ENCODE results near the gene MLIP.
A peak's percentile ranks its signal among the peaks of the same experiment; 100 is the strongest.

Gene MLIP, protein sequence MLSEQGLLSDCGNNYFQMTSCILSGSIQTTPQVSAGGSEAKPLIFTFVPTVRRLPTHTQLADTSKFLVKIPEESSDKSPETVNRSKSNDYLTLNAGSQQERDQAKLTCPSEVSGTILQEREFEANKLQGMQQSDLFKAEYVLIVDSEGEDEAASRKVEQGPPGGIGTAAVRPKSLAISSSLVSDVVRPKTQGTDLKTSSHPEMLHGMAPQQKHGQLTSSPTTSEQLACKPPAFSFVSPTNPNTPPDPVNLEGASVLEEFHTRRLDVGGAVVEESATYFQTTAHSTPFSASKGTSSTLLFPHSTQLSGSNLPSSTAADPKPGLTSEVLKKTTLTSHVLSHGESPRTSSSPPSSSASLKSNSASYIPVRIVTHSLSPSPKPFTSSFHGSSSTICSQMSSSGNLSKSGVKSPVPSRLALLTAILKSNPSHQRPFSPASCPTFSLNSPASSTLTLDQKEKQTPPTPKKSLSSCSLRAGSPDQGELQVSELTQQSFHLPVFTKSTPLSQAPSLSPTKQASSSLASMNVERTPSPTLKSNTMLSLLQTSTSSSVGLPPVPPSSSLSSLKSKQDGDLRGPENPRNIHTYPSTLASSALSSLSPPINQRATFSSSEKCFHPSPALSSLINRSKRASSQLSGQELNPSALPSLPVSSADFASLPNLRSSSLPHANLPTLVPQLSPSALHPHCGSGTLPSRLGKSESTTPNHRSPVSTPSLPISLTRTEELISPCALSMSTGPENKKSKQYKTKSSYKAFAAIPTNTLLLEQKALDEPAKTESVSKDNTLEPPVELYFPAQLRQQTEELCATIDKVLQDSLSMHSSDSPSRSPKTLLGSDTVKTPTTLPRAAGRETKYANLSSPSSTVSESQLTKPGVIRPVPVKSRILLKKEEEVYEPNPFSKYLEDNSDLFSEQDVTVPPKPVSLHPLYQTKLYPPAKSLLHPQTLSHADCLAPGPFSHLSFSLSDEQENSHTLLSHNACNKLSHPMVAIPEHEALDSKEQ

DNA sequence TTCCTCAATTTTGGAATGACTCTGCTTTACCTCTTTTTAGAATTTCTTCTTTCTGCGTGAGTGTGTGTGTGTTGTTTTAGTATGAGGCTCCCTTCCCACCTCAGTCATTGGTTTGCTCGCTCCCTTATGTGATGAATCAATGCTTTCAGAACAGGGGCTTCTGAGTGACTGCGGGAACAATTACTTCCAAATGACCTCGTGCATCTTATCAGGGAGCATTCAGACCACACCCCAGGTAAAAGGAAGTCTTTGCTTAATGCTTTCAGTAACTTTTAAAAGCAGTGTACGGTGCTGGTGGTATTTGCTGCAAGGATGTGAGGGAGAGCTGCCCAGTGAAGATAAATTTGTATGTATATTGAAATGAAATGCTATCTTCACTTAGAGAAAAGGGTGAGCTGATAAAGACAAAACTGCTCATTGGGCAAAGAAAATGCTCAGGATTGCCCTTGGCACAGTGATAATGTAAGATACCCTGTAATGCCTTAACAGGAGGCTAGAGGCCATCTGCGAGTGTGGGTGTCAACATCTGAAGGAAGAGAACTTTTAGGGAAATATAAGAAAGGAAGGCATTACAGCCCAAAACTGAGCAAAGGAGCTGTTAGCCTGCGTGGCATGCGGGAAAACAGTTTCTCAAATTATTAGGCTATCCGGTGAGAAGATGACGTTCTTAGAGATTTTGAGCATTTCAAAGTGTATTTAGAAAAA is at the start of gene MLIP:
Gene MLIP (plus strand): TSS at position 103 of the 705 bp plus-strand sequence. CDS start 37 bp downstream, at position 140.
- Histone ChIP-seq H3K36me3 (ENCODE audit: insufficient read depth, low read length) (no peaks in the 10 kb centered on the region), H3K4me3 (ENCODE audit: low read depth, low read length) (no peak within 1 kb of the TSS), H3K79me2 (ENCODE audit: control insufficient read depth, insufficient read depth, low read length, unreplicated experiment) (no peaks in the 10 kb centered on the region), H3K27me3 (ENCODE audit: insufficient read depth, low read length) (no peaks in the 10 kb centered on the region), H3K27ac (ENCODE audit: low read depth, low read length) (peak within 1 kb of the TSS; percentile 6; the same call in 1 of the 2 replicates), H3K4me1 (ENCODE audit: control insufficient read depth, insufficient read depth, low read length, unreplicated experiment) (peaks cover 3% of the 10 kb centered on the region), H2AFZ (ENCODE audit: low read length, unreplicated experiment) (no peak within 1 kb of the TSS)

DNA sequence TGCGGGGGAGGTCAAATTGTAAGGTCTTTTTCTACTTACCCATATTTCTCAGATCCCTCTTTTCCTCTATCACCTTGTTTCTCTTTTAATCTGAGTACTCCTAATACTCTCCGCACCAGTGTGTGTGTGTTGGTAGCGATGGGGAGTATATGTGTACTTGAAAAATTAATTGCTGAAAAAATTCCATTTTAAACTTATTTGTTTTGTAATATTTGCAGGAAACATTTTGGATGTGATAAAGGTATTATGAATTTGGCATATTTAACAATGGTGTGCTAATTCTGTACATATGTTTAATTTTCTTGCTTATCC is 48.1 kb upstream of the MLIP start:
- H3K4me1 ChIP-seq (ENCODE audit: control insufficient read depth, insufficient read depth, low read length, unreplicated experiment): peaks cover 17% of the 10 kb centered on the region
- peak overlapping the region; percentile 9 for H3K4me3 ChIP-seq (ENCODE audit: low read depth, low read length)
- no peaks in the 10 kb centered on the region for H3K79me2 ChIP-seq (ENCODE audit: control insufficient read depth, insufficient read depth, low read length, unreplicated experiment)
- H2AFZ ChIP-seq (ENCODE audit: low read length, unreplicated experiment): no peak overlapping the region
- no peak overlapping the region for H3K27ac ChIP-seq (ENCODE audit: low read depth, low read length)
- no peaks in the 10 kb centered on the region for H3K27me3 ChIP-seq (ENCODE audit: insufficient read depth, low read length)
- no peaks in the 10 kb centered on the region for H3K36me3 ChIP-seq (ENCODE audit: insufficient read depth, low read length)

DNA sequence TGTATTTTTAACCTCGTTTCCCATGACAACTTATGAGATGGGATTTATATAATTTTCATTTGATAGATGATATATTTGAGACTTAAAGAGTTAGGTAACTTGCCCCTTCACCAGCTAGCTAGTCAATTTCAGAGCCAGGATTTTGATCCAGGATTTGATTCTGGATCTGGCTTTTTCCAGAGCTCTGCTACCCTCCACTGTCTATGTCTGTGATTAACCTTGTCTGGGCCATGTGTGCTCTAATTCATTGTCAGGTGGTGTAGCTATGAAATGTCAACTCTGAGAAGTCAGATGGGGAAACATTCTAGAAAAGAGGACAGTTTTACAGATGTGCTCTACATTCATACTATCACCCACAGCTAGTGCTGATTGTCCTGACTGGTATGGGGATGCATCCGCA is 42.5 kb upstream of the MLIP start:
- Histone ChIP-seq H2AFZ (ENCODE audit: low read length, unreplicated experiment) (no peak overlapping the region), H3K79me2 (ENCODE audit: control insufficient read depth, insufficient read depth, low read length, unreplicated experiment) (no peaks in the 10 kb centered on the region), H3K4me1 (ENCODE audit: control insufficient read depth, insufficient read depth, low read length, unreplicated experiment) (peaks cover 6% of the 10 kb centered on the region), H3K27me3 (ENCODE audit: insufficient read depth, low read length) (no peaks in the 10 kb centered on the region), H3K27ac (ENCODE audit: low read depth, low read length) (no peak overlapping the region), H3K36me3 (ENCODE audit: insufficient read depth, low read length) (no peaks in the 10 kb centered on the region), H3K4me3 (ENCODE audit: low read depth, low read length) (no peak overlapping the region)

DNA sequence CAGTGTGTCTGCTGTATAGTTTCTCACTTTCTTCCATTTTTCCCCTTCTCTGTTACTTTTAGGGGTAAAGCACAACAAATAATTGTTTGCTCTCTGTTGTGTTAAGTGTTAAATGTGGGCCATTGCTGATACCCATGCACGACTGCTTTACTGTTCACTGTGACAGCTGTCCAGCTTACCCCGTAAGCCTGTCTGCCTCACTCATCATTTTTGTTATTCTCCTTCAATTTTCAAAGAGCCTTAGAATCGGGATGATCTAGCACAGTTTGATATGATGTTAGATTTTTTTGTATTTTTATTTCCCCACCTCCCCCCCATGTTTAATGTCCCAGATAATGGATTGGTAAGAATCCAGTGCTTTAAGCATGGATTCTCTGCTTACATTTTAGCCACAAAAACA is 41.2 kb upstream of the MLIP start:
- peaks cover 6% of the 10 kb centered on the region for H3K4me1 ChIP-seq (ENCODE audit: control insufficient read depth, insufficient read depth, low read length, unreplicated experiment)
- no peaks in the 10 kb centered on the region for H3K79me2 ChIP-seq (ENCODE audit: control insufficient read depth, insufficient read depth, low read length, unreplicated experiment)
- H2AFZ ChIP-seq (ENCODE audit: low read length, unreplicated experiment): peak overlapping the region; percentile 63
- no peaks in the 10 kb centered on the region for H3K27me3 ChIP-seq (ENCODE audit: insufficient read depth, low read length)
- peak overlapping the region; percentile 48 for H3K4me3 ChIP-seq (ENCODE audit: low read depth, low read length)
- H3K27ac ChIP-seq (ENCODE audit: low read depth, low read length): no peak overlapping the region
- H3K36me3 ChIP-seq (ENCODE audit: insufficient read depth, low read length): no peaks in the 10 kb centered on the region

DNA sequence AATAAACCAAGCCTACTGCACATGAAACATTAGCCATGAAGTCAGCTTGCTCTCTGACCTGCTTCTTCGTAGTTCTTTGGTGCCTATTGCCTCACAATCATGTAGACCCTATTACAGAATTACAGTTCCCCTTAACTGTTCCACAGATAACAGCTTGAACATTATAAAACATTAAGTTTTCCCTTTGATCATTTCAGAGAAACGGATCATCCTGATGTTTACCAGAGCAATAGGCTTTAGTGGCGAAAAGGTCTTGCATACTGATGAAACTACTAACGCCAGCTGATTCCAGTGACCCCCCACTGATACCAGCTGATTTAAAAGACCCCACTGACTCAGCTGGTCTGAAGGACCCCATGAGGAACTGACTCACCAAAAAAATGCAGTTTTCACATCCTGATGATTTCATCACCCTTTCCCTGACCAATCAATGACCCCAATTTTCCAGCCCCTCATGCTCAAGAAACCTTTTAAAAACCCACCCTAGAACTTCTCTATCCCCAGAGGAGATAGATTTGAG is 39.4 kb upstream of the MLIP start:
- Histone ChIP-seq H3K36me3 (ENCODE audit: insufficient read depth, low read length) (no peaks in the 10 kb centered on the region), H3K27me3 (ENCODE audit: insufficient read depth, low read length) (no peaks in the 10 kb centered on the region), H3K79me2 (ENCODE audit: control insufficient read depth, insufficient read depth, low read length, unreplicated experiment) (no peaks in the 10 kb centered on the region), H2AFZ (ENCODE audit: low read length, unreplicated experiment) (no peak overlapping the region), H3K4me3 (ENCODE audit: low read depth, low read length) (no peak overlapping the region), H3K4me1 (ENCODE audit: control insufficient read depth, insufficient read depth, low read length, unreplicated experiment) (peaks cover 6% of the 10 kb centered on the region), H3K27ac (ENCODE audit: low read depth, low read length) (no peak overlapping the region)

DNA sequence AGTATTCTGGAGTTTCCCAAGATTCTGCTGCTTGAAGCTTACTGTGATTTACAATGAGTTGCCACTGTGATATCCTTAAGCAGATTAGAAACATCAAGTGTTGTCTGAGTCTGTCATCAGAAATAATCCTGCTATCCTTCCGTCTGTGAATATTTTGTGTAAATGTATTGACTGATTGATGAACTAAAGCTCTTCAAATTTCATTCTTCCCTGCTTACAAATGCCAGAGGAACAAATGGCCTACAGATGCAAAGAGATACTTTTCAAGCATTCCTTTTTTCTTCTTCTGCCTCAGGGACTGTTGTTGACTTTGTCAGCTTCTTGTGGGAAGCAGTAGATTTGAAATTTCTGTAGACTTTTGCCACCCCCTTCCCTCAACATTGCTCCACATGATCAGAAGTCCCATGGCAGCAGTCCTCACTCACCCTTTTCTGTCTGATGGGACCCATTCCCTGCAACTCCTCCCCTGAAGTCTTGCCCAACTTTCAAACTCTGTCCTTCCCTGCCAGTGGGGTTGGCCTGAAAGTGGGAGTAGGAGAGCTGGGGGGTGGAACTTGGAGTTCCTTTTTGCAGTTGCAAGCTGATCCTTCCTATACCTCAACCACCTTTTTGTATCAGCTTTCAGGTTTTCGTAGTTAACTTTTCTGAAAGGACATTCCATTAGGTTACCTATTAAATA is 38.5 kb upstream of the MLIP start:
- Histone ChIP-seq H2AFZ (ENCODE audit: low read length, unreplicated experiment) (no peak overlapping the region), H3K27ac (ENCODE audit: low read depth, low read length) (no peak overlapping the region), H3K36me3 (ENCODE audit: insufficient read depth, low read length) (no peaks in the 10 kb centered on the region)

DNA sequence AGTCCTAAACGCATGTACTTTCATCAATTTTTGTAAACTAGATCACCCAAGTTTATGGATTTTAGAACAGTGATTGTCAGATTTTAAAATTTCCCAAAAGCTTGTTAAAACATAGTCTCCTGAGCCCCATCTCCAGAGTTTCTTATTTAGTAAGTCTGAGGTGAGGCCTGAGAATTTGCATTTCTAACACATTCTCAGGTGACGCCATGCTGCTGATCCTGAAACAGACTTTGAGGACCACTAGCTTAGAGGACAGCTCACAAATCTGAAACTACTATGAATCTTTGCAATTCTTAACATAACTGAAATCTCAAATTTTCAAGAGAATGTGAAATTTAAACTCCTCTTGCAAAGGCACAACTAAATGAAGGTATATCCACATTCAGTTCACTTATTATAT is 37.8 kb upstream of the MLIP start:
- Histone ChIP-seq H3K79me2 (ENCODE audit: control insufficient read depth, insufficient read depth, low read length, unreplicated experiment) (no peaks in the 10 kb centered on the region), H2AFZ (ENCODE audit: low read length, unreplicated experiment) (no peak overlapping the region), H3K4me1 (ENCODE audit: control insufficient read depth, insufficient read depth, low read length, unreplicated experiment) (peaks cover 6% of the 10 kb centered on the region), H3K4me3 (ENCODE audit: low read depth, low read length) (no peak overlapping the region), H3K36me3 (ENCODE audit: insufficient read depth, low read length) (no peaks in the 10 kb centered on the region), H3K27me3 (ENCODE audit: insufficient read depth, low read length) (no peaks in the 10 kb centered on the region), H3K27ac (ENCODE audit: low read depth, low read length) (no peak overlapping the region)

More for the DNA sequence above, 38.5 kb upstream of the MLIP start:
- H3K4me3 ChIP-seq (ENCODE audit: low read depth, low read length): no peak overlapping the region
- H3K27me3 ChIP-seq (ENCODE audit: insufficient read depth, low read length): no peaks in the 10 kb centered on the region
- peaks cover 6% of the 10 kb centered on the region for H3K4me1 ChIP-seq (ENCODE audit: control insufficient read depth, insufficient read depth, low read length, unreplicated experiment)
- no peaks in the 10 kb centered on the region for H3K79me2 ChIP-seq (ENCODE audit: control insufficient read depth, insufficient read depth, low read length, unreplicated experiment)

DNA sequence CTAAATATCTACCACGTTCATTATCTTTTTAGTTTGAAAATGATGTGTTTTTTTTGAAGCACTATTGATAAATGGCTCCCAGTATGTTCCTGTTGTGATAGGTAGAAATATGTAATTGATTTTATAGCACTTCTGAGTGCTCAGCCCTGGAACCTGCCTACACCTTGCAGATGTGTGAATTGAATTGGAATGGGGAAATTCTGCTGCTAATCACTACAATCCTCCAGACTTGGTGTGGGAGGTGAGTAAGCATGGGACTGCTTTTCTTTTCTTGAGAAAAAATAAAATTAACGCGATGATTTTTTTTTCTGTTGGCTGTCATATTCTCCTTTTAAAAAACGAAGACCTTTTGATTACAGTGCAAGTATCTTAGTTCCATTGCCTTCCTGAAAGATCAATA is 37.1 kb upstream of the MLIP start:
- Histone ChIP-seq H3K4me3 (ENCODE audit: low read depth, low read length) (no peak overlapping the region), H2AFZ (ENCODE audit: low read length, unreplicated experiment) (no peak overlapping the region), H3K36me3 (ENCODE audit: insufficient read depth, low read length) (no peaks in the 10 kb centered on the region), H3K79me2 (ENCODE audit: control insufficient read depth, insufficient read depth, low read length, unreplicated experiment) (no peaks in the 10 kb centered on the region), H3K27me3 (ENCODE audit: insufficient read depth, low read length) (no peaks in the 10 kb centered on the region), H3K4me1 (ENCODE audit: control insufficient read depth, insufficient read depth, low read length, unreplicated experiment) (peaks cover 6% of the 10 kb centered on the region), H3K27ac (ENCODE audit: low read depth, low read length) (no peak overlapping the region)

DNA sequence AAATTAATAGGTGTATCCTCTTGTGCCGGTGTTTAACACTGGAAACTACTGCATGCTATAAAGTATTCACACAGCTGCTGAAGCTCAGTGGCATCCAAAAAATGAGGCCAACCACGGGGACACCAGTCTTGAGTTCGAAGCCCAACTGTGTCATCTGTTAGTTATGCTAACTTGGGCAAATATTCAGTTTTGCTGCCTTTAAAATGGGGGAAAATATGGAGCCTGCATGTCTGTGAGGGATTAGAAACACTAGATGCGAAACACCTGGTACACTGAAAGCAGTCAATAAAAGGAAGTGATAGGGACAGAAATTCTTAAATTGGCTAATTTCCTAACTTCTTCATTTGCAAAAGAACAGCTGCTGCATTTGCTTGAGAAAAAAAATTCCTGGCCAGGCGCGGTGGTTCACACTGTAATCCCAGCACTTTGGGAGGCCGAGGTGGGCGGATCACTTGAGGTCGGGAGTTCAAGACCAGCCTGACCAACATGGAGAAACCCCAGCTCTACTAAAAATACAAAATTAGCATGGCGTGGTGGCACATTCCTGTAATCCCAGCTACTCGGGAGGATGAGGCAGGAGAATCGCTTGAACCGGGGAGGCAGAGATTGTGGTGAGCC is 36.6 kb upstream of the MLIP start:
- H3K27me3 ChIP-seq (ENCODE audit: insufficient read depth, low read length): no peaks in the 10 kb centered on the region
- no peak overlapping the region for H3K27ac ChIP-seq (ENCODE audit: low read depth, low read length)
- no peaks in the 10 kb centered on the region for H3K36me3 ChIP-seq (ENCODE audit: insufficient read depth, low read length)
- H3K4me1 ChIP-seq (ENCODE audit: control insufficient read depth, insufficient read depth, low read length, unreplicated experiment): peaks cover 6% of the 10 kb centered on the region
- no peaks in the 10 kb centered on the region for H3K79me2 ChIP-seq (ENCODE audit: control insufficient read depth, insufficient read depth, low read length, unreplicated experiment)
- no peak overlapping the region for H3K4me3 ChIP-seq (ENCODE audit: low read depth, low read length)
- no peak overlapping the region for H2AFZ ChIP-seq (ENCODE audit: low read length, unreplicated experiment)

All from ACC112 (cell line).